ENCODE results near the gene SPIRE2.

GRCh38 chr16:89908236-89908635, 80.0 kb downstream of the SPIRE2 start:
- TF ChIP-seq CTCF (optimal IDR thresholded peaks at IDR 0.05 in 1 of 3, IDR thresholded peaks at IDR 0.05 in 1 of 3, conservative IDR thresholded peaks at IDR 0.05 in 1 of 3; ENCODE audit: extremely low read depth in 1 of 3, insufficient read depth in 2 of 3, low read length in 3 of 3) (no peak), EZH2 (IDR thresholded peaks at IDR 0.05; ENCODE audit: low read length) (no peak)
